Activated CD4-positive, CD25-positive, alpha-beta regulatory T cell treated with anti-CD3 and anti-CD28 coated beads, Interleukin-2, amount 50 U/mL, for 24 hours (primary cell): ENCODE results near the gene OR52E4.

ENCODE experiments used
- ATAC-seq, 2 donors: fragments of 150-1000 bp; cut with Tn5 transposase; one replicate each; pipeline ENCODE4 v1.10.0; 2021; ENCODE audit warnings: mild to moderate bottlenecking in 1 of 2, moderate library complexity in 1 of 2

Gene OR52E4

GRCh38 chr11:5929571-5930368 lies 49.3 kb downstream of the OR52E4 start:
- ATAC-seq = no peak

GRCh38 chr11:5930614-5931013 lies 50.2 kb downstream of the OR52E4 start:
- no peak for ATAC-seq

- ATAC-seq = no peak
These were observed 50.6 kb downstream of the OR52E4 start for GRCh38 chr11:5931061-5931460.

- ATAC-seq = no peak
These were observed 52.2 kb downstream of the OR52E4 start for GRCh38 chr11:5932671-5933070.

- ATAC-seq = no peak
These were observed 52.7 kb downstream of the OR52E4 start for GRCh38 chr11:5933116-5933515.
